GM12872 (cell line): Measurements from ENCODE around the gene NAALADL2.

Experiments used
- TF ChIP-seq, protein P1 (sequence below): IDR thresholded peaks from 3 replicates; pipeline ENCODE4 v1.5.1; 2011; ENCODE audit warnings: low read depth, mild to moderate bottlenecking, low read length, moderate library complexity; ENCODE audit not compliant: insufficient read depth

NAALADL2 gene

GRCh38 chr3:175731543-175731942 lies 872.4 kb downstream of the NAALADL2 start:
- TF ChIP-seq, protein P1, sequence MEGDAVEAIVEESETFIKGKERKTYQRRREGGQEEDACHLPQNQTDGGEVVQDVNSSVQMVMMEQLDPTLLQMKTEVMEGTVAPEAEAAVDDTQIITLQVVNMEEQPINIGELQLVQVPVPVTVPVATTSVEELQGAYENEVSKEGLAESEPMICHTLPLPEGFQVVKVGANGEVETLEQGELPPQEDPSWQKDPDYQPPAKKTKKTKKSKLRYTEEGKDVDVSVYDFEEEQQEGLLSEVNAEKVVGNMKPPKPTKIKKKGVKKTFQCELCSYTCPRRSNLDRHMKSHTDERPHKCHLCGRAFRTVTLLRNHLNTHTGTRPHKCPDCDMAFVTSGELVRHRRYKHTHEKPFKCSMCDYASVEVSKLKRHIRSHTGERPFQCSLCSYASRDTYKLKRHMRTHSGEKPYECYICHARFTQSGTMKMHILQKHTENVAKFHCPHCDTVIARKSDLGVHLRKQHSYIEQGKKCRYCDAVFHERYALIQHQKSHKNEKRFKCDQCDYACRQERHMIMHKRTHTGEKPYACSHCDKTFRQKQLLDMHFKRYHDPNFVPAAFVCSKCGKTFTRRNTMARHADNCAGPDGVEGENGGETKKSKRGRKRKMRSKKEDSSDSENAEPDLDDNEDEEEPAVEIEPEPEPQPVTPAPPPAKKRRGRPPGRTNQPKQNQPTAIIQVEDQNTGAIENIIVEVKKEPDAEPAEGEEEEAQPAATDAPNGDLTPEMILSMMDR = no peak

GRCh38 chr3:175732017-175732416 lies 872.9 kb downstream of the NAALADL2 start:
- TF ChIP-seq, protein P1 = no peak

GRCh38 chr3:175735866-175736265 lies 876.7 kb downstream of the NAALADL2 start:
- TF ChIP-seq, protein P1 = no peak

GRCh38 chr3:175737646-175738572 lies 878.8 kb downstream of the NAALADL2 start:
- TF ChIP-seq, protein P1 = no peak

GRCh38 chr3:175741951-175742350 lies 882.8 kb downstream of the NAALADL2 start:
- TF ChIP-seq, protein P1 = no peak

DNA sequence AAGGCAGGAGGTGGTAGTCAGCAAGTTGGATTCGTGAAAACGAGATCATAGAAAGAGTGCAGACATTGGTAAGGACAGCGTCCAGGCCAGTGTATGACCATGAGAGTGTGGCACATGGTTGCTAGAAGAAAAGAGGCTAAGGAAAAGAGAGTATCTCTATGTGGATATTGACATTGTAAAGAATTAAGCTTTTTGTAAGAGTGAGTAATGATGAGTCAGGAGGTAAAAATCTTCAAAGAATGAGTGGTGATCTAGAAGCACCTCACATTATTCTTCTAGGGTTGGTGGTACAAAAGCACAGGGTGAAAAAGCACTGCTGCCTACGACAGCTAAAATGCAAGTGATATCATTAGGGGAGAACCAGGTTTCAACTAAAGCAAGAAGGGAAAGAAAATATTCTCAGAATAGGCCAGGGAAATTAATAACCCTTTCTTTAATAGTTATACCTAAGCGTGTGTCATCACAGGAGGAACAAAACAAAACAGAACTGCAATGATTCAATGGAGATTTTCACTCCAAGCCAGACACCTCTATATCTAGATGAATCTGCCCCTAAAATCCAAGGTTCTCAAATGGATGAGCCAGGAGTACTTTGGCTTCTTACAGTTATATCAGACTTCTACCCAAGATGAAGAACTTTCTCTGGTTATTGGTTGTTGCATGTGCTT lies 884.7 kb downstream of the NAALADL2 start:
- TF ChIP-seq, protein P1 = no peak

DNA sequence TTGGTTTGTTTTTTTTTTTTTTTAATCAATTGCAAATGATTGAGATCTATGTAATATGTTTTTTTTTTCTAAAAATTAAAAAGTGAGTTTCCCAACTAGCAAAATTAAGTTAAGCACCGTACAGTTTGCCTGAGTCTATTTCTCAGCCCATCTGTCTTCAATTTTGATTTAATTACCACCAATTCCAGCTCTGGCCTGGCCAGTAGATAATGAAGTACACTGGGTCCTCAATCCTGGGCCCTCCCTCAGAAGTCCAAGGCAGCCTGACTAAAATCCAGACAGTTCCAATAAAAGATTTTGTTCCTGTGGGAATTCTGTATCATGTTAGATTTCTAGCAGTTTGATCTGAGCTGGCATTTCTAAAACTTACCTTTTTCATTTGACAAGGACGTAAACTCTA lies 887.2 kb downstream of the NAALADL2 start:
- TF ChIP-seq, protein P1 = no peak
